KOPT-K1 (cell line): ENCODE data around the gene AATK.

Experiments used
- H3K27ac ChIP-seq: fragments of 200-600 bp; sonication (generic); 2 replicates; pipeline ENCODE4 v1.5.1; 2016; ENCODE audit warnings: antibody characterized with exemption, mild to moderate bottlenecking, low read depth, low read length; ENCODE audit not compliant: poor library complexity, severe bottlenecking
- H3K36me3 ChIP-seq: fragments of 200-600 bp; sonication (generic); 2 replicates; pipeline ENCODE4 v1.5.1; 2017; ENCODE audit warnings: antibody characterized with exemption, mild to moderate bottlenecking, low read length, moderate library complexity; ENCODE audit not compliant: insufficient read depth
- H3K9me3 ChIP-seq: fragments of 200-600 bp; sonication (generic); 2 replicates; pipeline ENCODE4 v1.5.1; 2017; ENCODE audit warnings: antibody characterized with exemption, low read length, mild to moderate bottlenecking; ENCODE audit not compliant: insufficient read depth, poor library complexity, severe bottlenecking

The AATK gene

DNA sequence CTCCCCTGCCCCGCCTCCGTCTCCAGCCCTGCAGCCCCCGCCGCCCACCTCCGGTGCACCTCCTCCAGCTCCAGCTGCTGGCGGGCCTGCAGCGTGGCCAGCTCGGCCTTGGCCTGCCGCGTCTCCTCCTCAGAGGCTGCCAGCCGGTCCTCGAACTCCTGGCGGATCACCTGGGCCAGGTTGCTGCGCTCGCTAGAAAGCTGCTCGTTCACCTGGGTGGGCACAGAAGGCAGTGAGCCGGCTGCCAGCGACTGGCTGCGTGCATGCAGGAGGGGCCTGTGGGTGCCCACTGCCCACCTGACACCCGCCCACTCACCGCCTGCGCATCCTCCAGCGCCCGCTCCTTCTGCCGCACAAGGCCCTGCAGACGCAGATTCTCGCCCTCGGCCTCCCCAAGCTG, 24.6 kb upstream of the AATK start:
- Histone ChIP-seq H3K27ac (no peak overlapping the region), H3K36me3 (peaks cover 50% of the 10 kb centered on the region; the same call in 1 of the 2 replicates), H3K9me3 (no peaks in the 10 kb centered on the region)

GRCh38 chr17:81189670-81190530, 23.9 kb upstream of the AATK start:
- no peaks in the 10 kb centered on the region for H3K9me3 ChIP-seq
- no peak overlapping the region for H3K27ac ChIP-seq
- H3K36me3 ChIP-seq, result peaks cover 43% of the 10 kb centered on the region; the same call in 1 of the 2 replicates

DNA sequence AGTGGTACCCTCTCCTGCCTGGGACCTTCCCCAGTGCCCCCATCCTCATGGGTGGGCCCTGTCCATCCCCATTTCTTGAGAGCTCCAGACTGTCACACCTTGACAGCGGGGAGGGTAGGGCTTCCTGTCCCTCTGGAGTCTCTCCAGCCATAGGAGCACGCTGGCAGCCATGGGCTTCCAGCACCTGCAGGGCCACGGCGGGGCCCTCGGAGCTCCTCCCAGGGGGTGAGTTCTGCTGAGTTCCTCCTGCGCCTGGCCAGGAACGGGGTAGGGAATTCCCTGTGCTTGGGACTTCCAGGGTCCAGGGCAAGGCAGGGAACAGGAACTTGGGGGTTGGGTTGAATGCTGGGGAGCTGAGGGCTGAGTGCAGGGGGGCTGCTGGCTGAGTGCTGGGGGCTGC, 23.0 kb upstream of the AATK start:
- Histone ChIP-seq H3K9me3 (no peaks in the 10 kb centered on the region), H3K36me3 (peaks cover 37% of the 10 kb centered on the region; the same call in 1 of the 2 replicates), H3K27ac (no peak overlapping the region)

DNA sequence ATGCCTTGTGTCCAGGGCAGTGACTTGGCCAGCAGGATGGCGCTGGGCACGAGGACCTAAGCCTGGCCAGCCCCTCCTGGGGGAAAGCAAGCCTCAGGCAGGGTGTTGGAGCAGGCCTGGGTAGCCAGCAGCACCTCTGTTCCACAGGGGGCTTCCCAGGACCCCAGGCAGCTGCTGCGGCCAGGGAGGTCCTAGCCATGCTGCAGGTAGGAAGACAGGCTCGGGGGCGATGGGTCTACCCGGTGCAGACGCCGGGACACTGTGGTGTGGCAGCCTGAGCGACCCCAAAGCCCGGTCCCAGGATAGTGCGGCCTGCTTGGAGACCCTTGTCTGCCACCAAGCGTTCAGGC, 22.4 kb upstream of the AATK start:
- Histone ChIP-seq H3K27ac (no peak overlapping the region), H3K36me3 (peaks cover 33% of the 10 kb centered on the region; the same call in 1 of the 2 replicates), H3K9me3 (no peaks in the 10 kb centered on the region)

- Histone ChIP-seq H3K27ac (no peak overlapping the region), H3K9me3 (no peaks in the 10 kb centered on the region), H3K36me3 (peaks cover 29% of the 10 kb centered on the region; the same call in 1 of the 2 replicates)
These were observed 21.8 kb upstream of the AATK start for GRCh38 chr17:81187586-81188490.

GRCh38 chr17:81187120-81187519, 21.1 kb upstream of the AATK start:
- peaks cover 29% of the 10 kb centered on the region; the same call in 1 of the 2 replicates for H3K36me3 ChIP-seq
- H3K27ac ChIP-seq, result no peak overlapping the region
- no peaks in the 10 kb centered on the region for H3K9me3 ChIP-seq

DNA sequence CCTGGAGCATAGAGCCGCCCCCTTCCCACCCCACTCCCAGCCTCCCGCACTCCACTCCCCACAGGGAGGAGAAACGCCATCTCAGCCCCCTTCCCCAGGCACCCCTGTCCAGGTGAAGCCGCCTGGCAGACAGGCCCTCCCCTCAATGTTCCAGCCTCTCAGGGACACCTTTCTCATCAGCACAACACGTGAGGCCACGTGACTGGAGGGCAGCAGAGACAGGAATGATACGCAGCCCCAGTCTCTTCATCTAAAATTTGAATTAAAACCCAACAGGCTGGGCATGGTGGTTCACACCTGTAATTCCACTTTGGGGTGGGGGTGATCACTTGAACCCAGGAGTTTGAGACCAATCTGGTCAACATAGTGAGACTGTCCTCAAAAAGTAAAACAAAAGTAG, 20.2 kb upstream of the AATK start:
- Histone ChIP-seq H3K36me3 (peaks cover 27% of the 10 kb centered on the region; the same call in 1 of the 2 replicates), H3K9me3 (no peaks in the 10 kb centered on the region), H3K27ac (no peak overlapping the region)

DNA sequence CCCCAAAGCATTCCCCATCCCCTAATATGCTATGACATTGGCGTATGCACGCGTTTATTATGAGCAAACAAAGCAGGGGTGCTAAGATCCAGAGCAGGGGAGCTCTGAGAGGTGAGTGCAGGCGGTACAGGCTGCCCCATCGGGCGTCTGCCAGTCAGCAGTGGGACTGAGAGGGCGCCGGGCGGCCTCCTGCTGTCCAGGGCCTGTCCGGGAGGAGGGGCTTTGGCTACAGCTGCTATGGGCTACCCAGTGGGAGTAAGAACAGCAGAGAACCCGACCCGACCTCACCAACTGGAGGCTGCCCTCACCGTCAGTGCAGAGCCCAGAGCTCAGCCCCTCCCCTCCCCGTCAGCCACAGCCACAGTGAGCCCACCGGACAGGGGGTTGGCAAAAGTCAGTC, 18.5 kb upstream of the AATK start:
- Histone ChIP-seq H3K9me3 (no peaks in the 10 kb centered on the region), H3K36me3 (peaks cover 10% of the 10 kb centered on the region; the same call in 1 of the 2 replicates), H3K27ac (no peak overlapping the region)

DNA sequence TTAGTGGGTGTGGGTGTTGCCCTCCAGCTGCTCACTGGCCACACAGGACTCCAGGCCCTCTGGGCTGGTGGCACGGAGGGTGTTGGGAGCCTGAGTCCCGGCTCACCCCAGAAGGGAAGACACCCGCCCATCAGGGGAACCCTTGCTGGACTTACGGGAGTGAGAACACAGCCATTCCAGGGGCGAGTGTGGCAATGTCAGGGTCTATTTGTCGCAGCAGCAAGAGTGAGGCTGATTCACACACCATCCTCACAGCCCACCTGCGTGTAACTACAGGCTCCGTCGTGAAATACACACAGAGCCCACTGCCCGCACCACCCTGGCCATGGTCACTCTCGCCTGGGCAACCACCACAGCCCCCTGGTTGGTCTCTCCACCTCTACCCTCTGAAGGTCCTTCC, 17.8 kb upstream of the AATK start:
- Histone ChIP-seq H3K9me3 (no peaks in the 10 kb centered on the region), H3K27ac (no peak overlapping the region), H3K36me3 (peaks cover 3% of the 10 kb centered on the region; the same call in 1 of the 2 replicates)

- no peaks in the 10 kb centered on the region for H3K9me3 ChIP-seq
- H3K36me3 ChIP-seq, result no peaks in the 10 kb centered on the region
- no peak overlapping the region for H3K27ac ChIP-seq
These were observed 17.3 kb upstream of the AATK start for GRCh38 chr17:81183316-81183715.

DNA sequence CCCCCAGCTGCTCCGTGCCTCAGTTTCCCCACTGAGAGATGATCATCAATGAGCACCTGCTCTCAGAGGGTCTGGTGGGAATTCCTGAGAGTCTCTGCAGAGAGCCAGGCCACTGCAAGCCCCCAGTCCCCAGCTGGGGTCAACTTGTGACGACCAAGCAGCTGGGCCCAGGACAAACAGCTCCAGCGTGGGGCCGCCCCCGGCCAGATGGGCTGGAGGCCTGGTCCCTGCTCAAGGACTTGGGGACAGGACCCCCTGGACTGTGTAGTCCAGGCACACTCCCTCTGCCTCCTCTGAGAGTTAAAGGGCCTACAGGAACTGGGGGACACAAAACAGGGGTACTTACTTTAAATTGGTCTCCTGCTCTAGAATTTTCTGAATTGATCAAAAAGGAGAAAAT, 16.6 kb upstream of the AATK start:
- Histone ChIP-seq H3K9me3 (no peaks in the 10 kb centered on the region), H3K36me3 (no peaks in the 10 kb centered on the region), H3K27ac (no peak overlapping the region)

- H3K27ac ChIP-seq, result no peak overlapping the region
- no peaks in the 10 kb centered on the region for H3K9me3 ChIP-seq
- H3K36me3 ChIP-seq, result no peaks in the 10 kb centered on the region
These were observed 15.8 kb upstream of the AATK start for GRCh38 chr17:81181811-81182185.

DNA sequence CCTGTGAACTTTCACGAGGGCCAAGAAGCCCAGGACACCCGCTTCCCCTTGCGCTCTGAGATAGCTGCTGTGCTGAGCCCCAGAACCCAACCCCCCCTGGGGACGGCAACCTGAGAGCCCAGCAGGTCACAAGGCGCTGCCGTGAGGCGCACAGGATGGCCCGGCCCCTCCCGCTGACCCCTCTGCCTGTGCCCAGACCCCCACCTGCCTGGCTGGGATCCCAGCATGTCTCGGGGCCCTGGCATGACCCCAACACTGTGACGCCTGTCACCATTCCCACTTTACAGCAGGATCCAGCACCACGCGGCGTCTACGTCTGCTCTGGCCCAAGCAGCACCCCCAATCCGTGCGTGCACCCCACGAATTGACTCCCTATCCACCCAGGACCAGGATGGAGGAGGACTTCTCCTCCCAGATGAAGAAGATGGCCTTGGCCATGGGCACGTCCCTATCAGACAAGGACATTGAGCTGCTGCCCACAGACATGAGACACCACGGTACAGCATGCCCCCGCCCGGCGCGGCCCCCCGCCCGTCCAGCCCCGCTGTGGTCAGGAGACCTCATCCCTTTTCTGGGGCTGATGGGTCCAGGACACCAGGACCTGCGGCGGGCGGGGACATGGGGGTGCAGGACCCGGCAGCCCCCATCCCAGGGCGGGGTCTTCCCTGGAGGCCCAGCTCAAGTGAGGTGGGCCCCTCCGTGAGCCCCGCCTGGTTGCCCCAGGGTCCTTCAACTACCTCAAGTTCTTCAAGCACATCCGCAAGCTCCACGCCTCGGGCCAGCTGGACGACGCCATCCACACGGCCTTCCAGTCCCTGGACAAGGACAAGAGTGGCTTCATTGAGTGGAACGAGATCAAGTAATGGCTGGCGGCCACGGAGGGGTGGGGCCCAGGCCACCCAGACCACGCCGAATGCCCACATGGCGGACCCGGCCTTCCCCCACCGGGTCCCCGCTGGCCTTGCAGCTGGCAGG, 15.1 kb upstream of the AATK start:
- no peaks in the 10 kb centered on the region for H3K9me3 ChIP-seq

GRCh38 chr17:81179861-81180260, 13.8 kb upstream of the AATK start:
- Histone ChIP-seq H3K9me3 (peaks cover 6% of the 10 kb centered on the region), H3K27ac (no peak overlapping the region), H3K36me3 (no peaks in the 10 kb centered on the region)

More for the DNA sequence above, 15.1 kb upstream of the AATK start:
- Histone ChIP-seq H3K36me3 (no peaks in the 10 kb centered on the region), H3K27ac (no peak overlapping the region)
